ENCODE results near the gene ANKS1B.

Gene ANKS1B

DNA sequence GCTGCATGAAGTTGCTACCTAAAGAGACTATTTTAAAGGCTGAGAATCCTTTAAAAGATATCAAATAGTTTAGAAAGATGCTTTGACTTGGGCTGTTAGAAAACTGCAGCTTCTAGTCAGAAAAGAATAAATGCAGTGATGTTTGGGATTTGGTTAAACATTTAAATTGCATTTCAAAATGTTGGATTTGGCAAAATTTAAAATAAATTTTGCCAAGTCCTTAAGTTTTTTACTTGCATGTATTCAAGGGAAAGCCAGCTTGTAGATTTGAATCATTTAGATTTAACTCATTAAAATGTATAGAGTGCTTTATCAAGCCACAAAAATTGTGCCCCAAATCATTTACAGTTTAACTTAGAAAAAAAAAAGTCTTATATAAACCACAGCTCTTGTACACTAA is 109.7 kb downstream of the ANKS1B start (continued):
- no peak for TF ChIP-seq PPARA (CRISPR knock-in tag; IDR thresholded peaks at IDR 0.05; ENCODE audit: borderline replicate concordance)
- TF ChIP-seq GLIS3 (CRISPR knock-in tag; IDR thresholded peaks at IDR 0.05) = no peak

DNA sequence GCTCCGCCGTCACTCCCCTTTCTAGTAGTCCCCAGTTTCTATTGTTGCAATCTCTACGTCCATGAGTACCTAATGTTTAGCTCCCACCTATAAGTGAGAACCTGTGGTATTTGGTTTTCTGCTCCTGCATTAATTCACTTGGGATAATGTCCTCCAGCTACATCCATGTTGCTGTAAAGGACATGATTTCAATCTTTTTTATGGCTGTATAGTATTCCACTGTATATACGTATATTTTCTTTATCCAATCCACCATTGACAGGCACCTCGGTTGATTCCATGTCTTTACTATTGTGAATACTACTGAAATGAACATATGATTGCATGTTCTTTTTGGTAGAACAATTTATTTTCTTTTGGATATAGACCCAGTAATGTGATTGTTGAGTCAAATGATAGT is 114.7 kb downstream of the ANKS1B start:
- TF ChIP-seq ZC3H10 (CRISPR knock-in tag; IDR thresholded peaks at IDR 0.05) (no peak), ZFP3 (CRISPR knock-in tag; IDR thresholded peaks at IDR 0.05) (no peak), CSDC2 (CRISPR knock-in tag; IDR thresholded peaks at IDR 0.05) (no peak), ISL1 (CRISPR knock-in tag; IDR thresholded peaks at IDR 0.05) (no peak), ESRRG (CRISPR knock-in tag; IDR thresholded peaks at IDR 0.05) (no peak), ZNF8 (CRISPR knock-in tag; IDR thresholded peaks at IDR 0.05) (no peak), TCF4 (CRISPR knock-in tag; IDR thresholded peaks at IDR 0.05; ENCODE audit: borderline replicate concordance) (no peak)
- no peak for ATAC-seq

DNA sequence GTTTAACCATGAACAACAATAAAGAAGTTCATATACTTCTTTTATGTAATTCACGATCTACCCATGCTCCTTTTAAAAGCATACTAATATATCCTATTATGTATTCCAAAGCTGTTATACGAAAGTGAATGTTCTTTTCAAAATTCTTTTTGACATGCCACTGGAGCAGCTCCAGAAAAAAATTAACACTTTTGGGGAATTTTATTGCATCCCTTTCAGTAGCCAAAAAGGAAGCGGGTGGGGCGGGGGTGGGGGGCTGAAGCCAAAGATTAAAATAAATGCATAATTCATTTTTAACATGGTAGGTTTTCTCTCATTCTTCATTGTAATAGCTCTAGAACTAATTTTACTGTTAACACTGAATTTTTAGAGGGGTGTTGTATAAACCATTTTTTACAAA is 123.0 kb downstream of the ANKS1B start:
- no peak for ATAC-seq
- TF ChIP-seq BACH2 (CRISPR knock-in tag; IDR thresholded peaks at IDR 0.05; ENCODE audit: borderline replicate concordance) = no peak
- TF ChIP-seq, protein P1, sequence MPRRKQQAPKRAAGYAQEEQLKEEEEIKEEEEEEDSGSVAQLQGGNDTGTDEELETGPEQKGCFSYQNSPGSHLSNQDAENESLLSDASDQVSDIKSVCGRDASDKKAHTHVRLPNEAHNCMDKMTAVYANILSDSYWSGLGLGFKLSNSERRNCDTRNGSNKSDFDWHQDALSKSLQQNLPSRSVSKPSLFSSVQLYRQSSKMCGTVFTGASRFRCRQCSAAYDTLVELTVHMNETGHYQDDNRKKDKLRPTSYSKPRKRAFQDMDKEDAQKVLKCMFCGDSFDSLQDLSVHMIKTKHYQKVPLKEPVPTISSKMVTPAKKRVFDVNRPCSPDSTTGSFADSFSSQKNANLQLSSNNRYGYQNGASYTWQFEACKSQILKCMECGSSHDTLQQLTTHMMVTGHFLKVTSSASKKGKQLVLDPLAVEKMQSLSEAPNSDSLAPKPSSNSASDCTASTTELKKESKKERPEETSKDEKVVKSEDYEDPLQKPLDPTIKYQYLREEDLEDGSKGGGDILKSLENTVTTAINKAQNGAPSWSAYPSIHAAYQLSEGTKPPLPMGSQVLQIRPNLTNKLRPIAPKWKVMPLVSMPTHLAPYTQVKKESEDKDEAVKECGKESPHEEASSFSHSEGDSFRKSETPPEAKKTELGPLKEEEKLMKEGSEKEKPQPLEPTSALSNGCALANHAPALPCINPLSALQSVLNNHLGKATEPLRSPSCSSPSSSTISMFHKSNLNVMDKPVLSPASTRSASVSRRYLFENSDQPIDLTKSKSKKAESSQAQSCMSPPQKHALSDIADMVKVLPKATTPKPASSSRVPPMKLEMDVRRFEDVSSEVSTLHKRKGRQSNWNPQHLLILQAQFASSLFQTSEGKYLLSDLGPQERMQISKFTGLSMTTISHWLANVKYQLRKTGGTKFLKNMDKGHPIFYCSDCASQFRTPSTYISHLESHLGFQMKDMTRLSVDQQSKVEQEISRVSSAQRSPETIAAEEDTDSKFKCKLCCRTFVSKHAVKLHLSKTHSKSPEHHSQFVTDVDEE (CRISPR knock-in tag; IDR thresholded peaks at IDR 0.05) = no peak
- TF ChIP-seq SNAI2 (CRISPR knock-in tag; IDR thresholded peaks at IDR 0.05) = no peak
- TF ChIP-seq ZNF70 (CRISPR knock-in tag; IDR thresholded peaks at IDR 0.05) = no peak
- no peak for TF ChIP-seq ISL1 (CRISPR knock-in tag; IDR thresholded peaks at IDR 0.05)
- TF ChIP-seq PPARA (CRISPR knock-in tag; IDR thresholded peaks at IDR 0.05; ENCODE audit: borderline replicate concordance) = no peak
- TF ChIP-seq TCF4 (CRISPR knock-in tag; IDR thresholded peaks at IDR 0.05; ENCODE audit: borderline replicate concordance) = no peak
- TF ChIP-seq ARNTL (CRISPR knock-in tag; IDR thresholded peaks at IDR 0.05; ENCODE audit: borderline replicate concordance, low read depth) = no peak
- no peak for TF ChIP-seq OSR1 (CRISPR knock-in tag; IDR thresholded peaks at IDR 0.05)
- no peak for TF ChIP-seq ZFP3 (CRISPR knock-in tag; IDR thresholded peaks at IDR 0.05)
- no peak for TF ChIP-seq ZFP30 (CRISPR knock-in tag; IDR thresholded peaks at IDR 0.05)
- TF ChIP-seq, protein P2, sequence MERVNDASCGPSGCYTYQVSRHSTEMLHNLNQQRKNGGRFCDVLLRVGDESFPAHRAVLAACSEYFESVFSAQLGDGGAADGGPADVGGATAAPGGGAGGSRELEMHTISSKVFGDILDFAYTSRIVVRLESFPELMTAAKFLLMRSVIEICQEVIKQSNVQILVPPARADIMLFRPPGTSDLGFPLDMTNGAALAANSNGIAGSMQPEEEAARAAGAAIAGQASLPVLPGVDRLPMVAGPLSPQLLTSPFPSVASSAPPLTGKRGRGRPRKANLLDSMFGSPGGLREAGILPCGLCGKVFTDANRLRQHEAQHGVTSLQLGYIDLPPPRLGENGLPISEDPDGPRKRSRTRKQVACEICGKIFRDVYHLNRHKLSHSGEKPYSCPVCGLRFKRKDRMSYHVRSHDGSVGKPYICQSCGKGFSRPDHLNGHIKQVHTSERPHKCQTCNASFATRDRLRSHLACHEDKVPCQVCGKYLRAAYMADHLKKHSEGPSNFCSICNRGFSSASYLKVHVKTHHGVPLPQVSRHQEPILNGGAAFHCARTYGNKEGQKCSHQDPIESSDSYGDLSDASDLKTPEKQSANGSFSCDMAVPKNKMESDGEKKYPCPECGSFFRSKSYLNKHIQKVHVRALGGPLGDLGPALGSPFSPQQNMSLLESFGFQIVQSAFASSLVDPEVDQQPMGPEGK (CRISPR knock-in tag; IDR thresholded peaks at IDR 0.05; ENCODE audit: borderline replicate concordance) = no peak
- no peak for TF ChIP-seq ZNF8 (CRISPR knock-in tag; IDR thresholded peaks at IDR 0.05)

DNA sequence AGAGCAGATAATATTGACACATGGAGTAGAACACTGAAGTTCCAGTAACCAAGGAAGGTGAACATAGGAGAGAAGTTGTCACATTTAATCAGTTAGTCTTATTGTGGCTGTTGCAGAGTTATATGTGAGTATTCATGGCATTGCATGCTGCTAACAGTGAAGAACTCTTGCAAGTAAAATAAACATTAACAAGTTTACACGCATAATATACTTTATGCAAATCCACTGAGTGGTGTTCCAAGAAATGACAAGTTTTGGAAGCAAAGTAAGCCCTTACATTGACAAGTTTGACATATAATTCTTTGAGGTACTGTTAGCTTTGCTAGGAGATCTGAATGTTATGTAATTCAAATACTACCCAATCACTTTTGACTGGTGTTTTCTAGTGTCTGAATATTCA is 125.6 kb downstream of the ANKS1B start:
- no peak for TF ChIP-seq ISL1 (CRISPR knock-in tag; IDR thresholded peaks at IDR 0.05)
- ATAC-seq = no peak

DNA sequence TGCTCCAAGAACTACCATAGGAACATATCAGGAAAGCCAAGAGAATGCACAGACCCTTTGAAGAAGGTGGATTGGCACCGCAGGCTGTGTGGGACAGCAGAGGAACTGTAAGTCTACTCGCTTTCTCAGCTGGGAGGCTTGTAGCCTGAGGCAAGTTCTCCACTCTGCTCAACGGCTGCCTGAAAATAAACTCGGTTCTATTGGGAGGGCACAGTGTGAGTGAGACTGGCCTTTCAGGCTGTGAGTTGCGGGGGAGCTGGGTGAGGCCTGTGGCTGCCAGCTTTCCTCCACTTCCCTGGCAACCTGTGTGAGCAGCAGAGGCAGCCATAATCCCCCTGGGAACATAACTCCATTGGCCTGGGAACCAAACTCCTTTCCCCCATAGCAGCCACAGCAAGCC is 132.1 kb downstream of the ANKS1B start:
- no peak for ATAC-seq
- TF ChIP-seq ARNTL (CRISPR knock-in tag; IDR thresholded peaks at IDR 0.05; ENCODE audit: borderline replicate concordance, low read depth) (no peak), ZNF8 (CRISPR knock-in tag; IDR thresholded peaks at IDR 0.05) (no peak), ZFP30 (CRISPR knock-in tag; IDR thresholded peaks at IDR 0.05) (no peak), CSDC2 (CRISPR knock-in tag; IDR thresholded peaks at IDR 0.05) (no peak), PPARA (CRISPR knock-in tag; IDR thresholded peaks at IDR 0.05; ENCODE audit: borderline replicate concordance) (no peak), ZC3H10 (CRISPR knock-in tag; IDR thresholded peaks at IDR 0.05) (no peak), TCF4 (CRISPR knock-in tag; IDR thresholded peaks at IDR 0.05; ENCODE audit: borderline replicate concordance) (no peak), ZFP3 (CRISPR knock-in tag; IDR thresholded peaks at IDR 0.05) (no peak), BACH2 (CRISPR knock-in tag; IDR thresholded peaks at IDR 0.05; ENCODE audit: borderline replicate concordance) (no peak), GLIS3 (CRISPR knock-in tag; IDR thresholded peaks at IDR 0.05) (no peak)
- TF ChIP-seq, protein P1 (CRISPR knock-in tag; IDR thresholded peaks at IDR 0.05) = no peak
- TF ChIP-seq, protein P3, sequence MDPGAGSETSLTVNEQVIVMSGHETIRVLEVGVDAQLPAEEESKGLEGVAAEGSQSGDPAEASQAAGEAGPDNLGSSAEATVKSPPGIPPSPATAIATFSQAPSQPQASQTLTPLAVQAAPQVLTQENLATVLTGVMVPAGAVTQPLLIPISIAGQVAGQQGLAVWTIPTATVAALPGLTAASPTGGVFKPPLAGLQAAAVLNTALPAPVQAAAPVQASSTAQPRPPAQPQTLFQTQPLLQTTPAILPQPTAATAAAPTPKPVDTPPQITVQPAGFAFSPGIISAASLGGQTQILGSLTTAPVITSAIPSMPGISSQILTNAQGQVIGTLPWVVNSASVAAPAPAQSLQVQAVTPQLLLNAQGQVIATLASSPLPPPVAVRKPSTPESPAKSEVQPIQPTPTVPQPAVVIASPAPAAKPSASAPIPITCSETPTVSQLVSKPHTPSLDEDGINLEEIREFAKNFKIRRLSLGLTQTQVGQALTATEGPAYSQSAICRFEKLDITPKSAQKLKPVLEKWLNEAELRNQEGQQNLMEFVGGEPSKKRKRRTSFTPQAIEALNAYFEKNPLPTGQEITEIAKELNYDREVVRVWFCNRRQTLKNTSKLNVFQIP (CRISPR knock-in tag; IDR thresholded peaks at IDR 0.05; ENCODE audit: borderline replicate concordance, low read depth) = no peak
- TF ChIP-seq, protein P2 (CRISPR knock-in tag; IDR thresholded peaks at IDR 0.05; ENCODE audit: borderline replicate concordance) = no peak
- TF ChIP-seq, protein P4, sequence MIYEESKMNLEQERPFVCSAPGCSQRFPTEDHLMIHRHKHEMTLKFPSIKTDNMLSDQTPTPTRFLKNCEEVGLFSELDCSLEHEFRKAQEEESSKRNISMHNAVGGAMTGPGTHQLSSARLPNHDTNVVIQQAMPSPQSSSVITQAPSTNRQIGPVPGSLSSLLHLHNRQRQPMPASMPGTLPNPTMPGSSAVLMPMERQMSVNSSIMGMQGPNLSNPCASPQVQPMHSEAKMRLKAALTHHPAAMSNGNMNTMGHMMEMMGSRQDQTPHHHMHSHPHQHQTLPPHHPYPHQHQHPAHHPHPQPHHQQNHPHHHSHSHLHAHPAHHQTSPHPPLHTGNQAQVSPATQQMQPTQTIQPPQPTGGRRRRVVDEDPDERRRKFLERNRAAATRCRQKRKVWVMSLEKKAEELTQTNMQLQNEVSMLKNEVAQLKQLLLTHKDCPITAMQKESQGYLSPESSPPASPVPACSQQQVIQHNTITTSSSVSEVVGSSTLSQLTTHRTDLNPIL (CRISPR knock-in tag; IDR thresholded peaks at IDR 0.05; ENCODE audit: low read depth) = no peak
